ENCODE results near the gene ADORA3.

Gene ADORA3

DNA sequence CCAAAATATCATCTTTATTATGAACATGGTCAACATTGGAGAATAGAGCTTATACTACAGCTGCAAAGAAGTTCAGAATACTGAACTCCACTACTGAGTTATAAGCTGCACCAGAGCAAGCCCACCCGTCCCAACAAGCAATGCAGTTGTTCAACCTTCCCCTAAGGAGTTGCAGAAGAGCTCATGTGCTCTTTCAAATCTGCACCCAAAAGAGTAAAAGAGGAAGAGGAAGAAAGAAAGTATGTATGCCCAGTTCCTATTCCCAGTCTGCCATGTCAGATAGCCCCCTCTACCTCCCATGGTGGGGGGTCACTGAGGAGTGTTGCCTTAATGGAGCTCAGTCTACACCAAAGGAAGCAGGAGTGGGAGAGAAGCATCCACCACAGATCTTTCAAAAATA is 22.8 kb downstream of the ADORA3 start:
- no peak overlapping the region for H4K5ac ChIP-seq (ENCODE audit: low read length)
- H3K56ac ChIP-seq (ENCODE audit: low read length) = no peak overlapping the region
- H2BK15ac ChIP-seq (replicated peaks; ENCODE audit: low read depth) = no peak overlapping the region
- no peak overlapping the region for H2AK5ac ChIP-seq (ENCODE audit: low read length)
- H3K4me3 ChIP-seq (ENCODE audit: low read length) = no peak overlapping the region
- H2BK5ac ChIP-seq (ENCODE audit: low read length) = no peak overlapping the region
- no peak overlapping the region for H2BK120ac ChIP-seq (ENCODE audit: low read depth, low read length)
- no CpG with 5 or more reads among the region's 1 CpG for WGBS (ENCODE audit: extremely low coverage, insufficient coverage, low lambda C conversion rate)
- no peaks in the 10 kb centered on the region for H3K36me3 ChIP-seq (ENCODE audit: control insufficient read depth, insufficient read depth, low read length)
- H3K27me3 ChIP-seq (ENCODE audit: insufficient read depth, low read length, poor library complexity) = no peaks in the 10 kb centered on the region
- H3K79me2 ChIP-seq (ENCODE audit: control insufficient read depth, insufficient read depth, low read length) = no peaks in the 10 kb centered on the region
- H3K23ac ChIP-seq (ENCODE audit: low read length) = no peak overlapping the region
- no peak overlapping the region for H3K4me2 ChIP-seq (ENCODE audit: low read length)
- H3K27ac ChIP-seq (ENCODE audit: low read depth, low read length) = no peak overlapping the region
- no peak for DNase-seq
- no peak overlapping the region for H3K9ac ChIP-seq (ENCODE audit: low read length)
- no peaks in the 10 kb centered on the region for H3K79me1 ChIP-seq (ENCODE audit: low read length)
- no peak overlapping the region for H4K8ac ChIP-seq (ENCODE audit: low read depth, low read length)
- no peak overlapping the region for H3K4ac ChIP-seq (ENCODE audit: low read depth, low read length)
- no peak overlapping the region for H3K18ac ChIP-seq (ENCODE audit: low read length)
- no peaks in the 10 kb centered on the region for H3K4me1 ChIP-seq (ENCODE audit: control insufficient read depth, low read depth, low read length)

DNA sequence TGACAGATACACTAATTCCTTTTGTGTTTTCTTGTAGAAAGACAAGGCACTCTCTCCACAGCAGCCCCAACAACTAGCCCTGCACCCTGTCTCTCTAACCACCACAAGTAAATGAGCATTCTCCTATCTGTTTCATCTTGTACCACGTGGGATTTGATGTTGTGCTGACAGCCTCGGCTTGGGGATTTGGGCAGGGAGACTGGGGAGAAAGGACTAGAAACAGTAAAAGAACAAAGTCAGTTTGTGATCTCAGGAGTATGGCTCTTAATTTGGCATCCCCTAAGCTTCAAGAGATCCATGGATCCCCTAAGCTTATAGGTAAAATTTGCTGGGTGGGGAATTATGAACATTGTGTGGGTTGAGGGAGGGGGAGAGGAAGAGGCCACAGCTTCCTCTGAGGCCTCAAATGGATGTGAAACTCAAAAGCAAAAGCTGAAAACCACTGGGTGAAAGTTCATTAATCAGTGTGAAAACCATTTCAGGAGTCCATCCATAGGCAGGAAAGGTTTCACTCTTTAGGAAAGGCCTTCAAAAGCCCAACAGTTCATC is 26.6 kb downstream of the ADORA3 start:
- Histone ChIP-seq H3K4ac (ENCODE audit: low read depth, low read length) (no peak overlapping the region), H3K27ac (ENCODE audit: low read depth, low read length) (no peak overlapping the region), H2BK5ac (ENCODE audit: low read length) (no peak overlapping the region), H2AK5ac (ENCODE audit: low read length) (no peak overlapping the region), H3K18ac (ENCODE audit: low read length) (no peak overlapping the region), H3K27me3 (ENCODE audit: insufficient read depth, low read length, poor library complexity) (no peaks in the 10 kb centered on the region), H3K4me1 (ENCODE audit: control insufficient read depth, low read depth, low read length) (no peaks in the 10 kb centered on the region), H4K8ac (ENCODE audit: low read depth, low read length) (no peak overlapping the region), H3K23ac (ENCODE audit: low read length) (no peak overlapping the region), H3K79me1 (ENCODE audit: low read length) (no peaks in the 10 kb centered on the region), H3K56ac (ENCODE audit: low read length) (no peak overlapping the region), H3K79me2 (ENCODE audit: control insufficient read depth, insufficient read depth, low read length) (no peaks in the 10 kb centered on the region), H3K4me3 (ENCODE audit: low read length) (no peak overlapping the region), H2BK120ac (ENCODE audit: low read depth, low read length) (no peak overlapping the region), H2BK15ac (replicated peaks; ENCODE audit: low read depth) (no peak overlapping the region), H3K36me3 (ENCODE audit: control insufficient read depth, insufficient read depth, low read length) (no peaks in the 10 kb centered on the region), H3K4me2 (ENCODE audit: low read length) (no peak overlapping the region), H3K9ac (ENCODE audit: low read length) (no peak overlapping the region), H4K5ac (ENCODE audit: low read length) (no peak overlapping the region)
- DNase-seq = no peak
- WGBS (ENCODE audit: extremely low coverage, insufficient coverage, low lambda C conversion rate) = no CpG with 5 or more reads among the region's 2 CpGs

DNA sequence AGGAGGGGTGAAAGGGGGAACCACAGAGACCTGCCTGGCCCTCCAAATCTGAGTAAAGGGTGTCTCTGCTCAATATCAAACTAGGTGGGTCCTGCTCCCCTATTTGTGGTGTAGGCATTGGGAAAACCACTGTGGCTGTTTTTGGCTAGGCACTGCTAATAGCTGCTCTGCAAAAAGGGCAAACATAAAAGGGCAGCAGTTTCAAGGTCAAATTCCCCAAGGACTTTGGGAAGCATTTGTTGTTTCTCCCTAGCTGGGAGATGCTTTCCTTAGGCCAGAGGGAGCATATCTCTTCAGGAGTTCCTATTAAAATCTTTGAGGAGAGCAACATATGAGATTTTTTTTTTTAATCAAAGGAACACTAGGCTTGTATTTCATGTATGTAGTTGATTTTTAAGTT is 27.2 kb downstream of the ADORA3 start:
- no peak overlapping the region for H3K4me2 ChIP-seq (ENCODE audit: low read length)
- no peak overlapping the region for H3K23ac ChIP-seq (ENCODE audit: low read length)
- H2BK15ac ChIP-seq (replicated peaks; ENCODE audit: low read depth) = no peak overlapping the region
- no peak overlapping the region for H2BK120ac ChIP-seq (ENCODE audit: low read depth, low read length)
- no peak overlapping the region for H3K27ac ChIP-seq (ENCODE audit: low read depth, low read length)
- no peak overlapping the region for H3K9ac ChIP-seq (ENCODE audit: low read length)
- no peaks in the 10 kb centered on the region for H3K36me3 ChIP-seq (ENCODE audit: control insufficient read depth, insufficient read depth, low read length)
- H4K5ac ChIP-seq (ENCODE audit: low read length) = no peak overlapping the region
- H2BK5ac ChIP-seq (ENCODE audit: low read length) = no peak overlapping the region
- no peaks in the 10 kb centered on the region for H3K27me3 ChIP-seq (ENCODE audit: insufficient read depth, low read length, poor library complexity)
- H3K4me3 ChIP-seq (ENCODE audit: low read length) = no peak overlapping the region
- DNase-seq = no peak
- no peaks in the 10 kb centered on the region for H3K79me2 ChIP-seq (ENCODE audit: control insufficient read depth, insufficient read depth, low read length)
- no peak overlapping the region for H3K18ac ChIP-seq (ENCODE audit: low read length)
- no peak overlapping the region for H3K4ac ChIP-seq (ENCODE audit: low read depth, low read length)
- H3K4me1 ChIP-seq (ENCODE audit: control insufficient read depth, low read depth, low read length) = no peaks in the 10 kb centered on the region
- no peak overlapping the region for H4K8ac ChIP-seq (ENCODE audit: low read depth, low read length)
- no peak overlapping the region for H2AK5ac ChIP-seq (ENCODE audit: low read length)
- H3K79me1 ChIP-seq (ENCODE audit: low read length) = no peaks in the 10 kb centered on the region
- no peak overlapping the region for H3K56ac ChIP-seq (ENCODE audit: low read length)

DNA sequence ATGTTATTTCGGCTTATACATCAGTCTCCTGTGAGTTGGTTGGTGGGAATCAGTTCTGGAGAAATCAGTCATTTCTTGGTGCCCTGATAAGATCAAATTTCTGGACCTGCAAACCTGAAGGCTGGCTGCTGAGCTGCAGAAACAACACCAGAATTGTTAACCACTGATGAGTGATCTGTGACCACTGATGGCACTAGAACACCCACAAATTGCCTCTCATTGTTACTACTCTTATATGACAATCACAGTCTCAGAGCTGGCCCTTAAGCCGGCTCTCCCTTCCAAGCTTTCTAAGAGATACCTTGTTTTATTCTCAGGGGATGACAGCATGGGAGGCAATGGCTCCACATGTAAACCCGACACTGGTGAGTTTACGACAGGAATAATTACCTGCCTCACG is 27.7 kb downstream of the ADORA3 start:
- no peak overlapping the region for H4K5ac ChIP-seq (ENCODE audit: low read length)
- H3K4me3 ChIP-seq (ENCODE audit: low read length) = no peak overlapping the region
- H3K4me1 ChIP-seq (ENCODE audit: control insufficient read depth, low read depth, low read length) = no peaks in the 10 kb centered on the region
- WGBS (ENCODE audit: extremely low coverage, insufficient coverage, low lambda C conversion rate) = no CpG with 5 or more reads among the region's 5 CpGs
- no peaks in the 10 kb centered on the region for H3K79me1 ChIP-seq (ENCODE audit: low read length)
- no peak overlapping the region for H4K8ac ChIP-seq (ENCODE audit: low read depth, low read length)
- H2AK5ac ChIP-seq (ENCODE audit: low read length) = no peak overlapping the region
- H3K36me3 ChIP-seq (ENCODE audit: control insufficient read depth, insufficient read depth, low read length) = no peaks in the 10 kb centered on the region
- H3K4me2 ChIP-seq (ENCODE audit: low read length) = no peak overlapping the region
- H3K27me3 ChIP-seq (ENCODE audit: insufficient read depth, low read length, poor library complexity) = no peaks in the 10 kb centered on the region
- H3K27ac ChIP-seq (ENCODE audit: low read depth, low read length) = no peak overlapping the region
- no peak overlapping the region for H3K18ac ChIP-seq (ENCODE audit: low read length)
- no peaks in the 10 kb centered on the region for H3K79me2 ChIP-seq (ENCODE audit: control insufficient read depth, insufficient read depth, low read length)
- no peak overlapping the region for H3K23ac ChIP-seq (ENCODE audit: low read length)
- no peak overlapping the region for H2BK120ac ChIP-seq (ENCODE audit: low read depth, low read length)
- no peak overlapping the region for H3K9ac ChIP-seq (ENCODE audit: low read length)
- no peak overlapping the region for H3K4ac ChIP-seq (ENCODE audit: low read depth, low read length)
- no peak overlapping the region for H2BK15ac ChIP-seq (replicated peaks; ENCODE audit: low read depth)
- DNase-seq = no peak
- no peak overlapping the region for H3K56ac ChIP-seq (ENCODE audit: low read length)
- H2BK5ac ChIP-seq (ENCODE audit: low read length) = no peak overlapping the region

DNA sequence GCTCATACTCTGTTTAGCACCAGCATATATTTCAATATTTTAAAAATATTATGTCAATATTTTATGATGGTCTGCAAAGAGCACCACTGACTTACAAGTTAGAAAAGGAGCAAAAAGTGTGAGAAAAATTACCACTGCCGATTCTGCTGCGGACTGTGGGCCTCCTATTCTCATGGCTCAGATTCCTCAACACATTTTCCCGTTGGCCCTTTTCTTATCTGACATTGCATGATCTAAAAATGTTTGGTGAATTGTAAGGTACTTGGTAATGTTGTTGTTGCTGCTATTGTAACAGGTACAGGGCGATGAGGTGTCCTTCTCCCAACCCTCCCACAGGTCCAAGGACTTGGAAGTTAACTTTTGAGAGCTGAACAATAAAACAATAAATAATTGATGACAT is 28.9 kb downstream of the ADORA3 start:
- H3K56ac ChIP-seq (ENCODE audit: low read length) = no peak overlapping the region
- H3K9ac ChIP-seq (ENCODE audit: low read length) = no peak overlapping the region
- H3K4me2 ChIP-seq (ENCODE audit: low read length) = no peak overlapping the region
- H3K27me3 ChIP-seq (ENCODE audit: insufficient read depth, low read length, poor library complexity) = no peaks in the 10 kb centered on the region
- no peak overlapping the region for H2BK15ac ChIP-seq (replicated peaks; ENCODE audit: low read depth)
- no peak for DNase-seq
- no peaks in the 10 kb centered on the region for H3K4me1 ChIP-seq (ENCODE audit: control insufficient read depth, low read depth, low read length)
- no peak overlapping the region for H2AK5ac ChIP-seq (ENCODE audit: low read length)
- no peak overlapping the region for H3K4ac ChIP-seq (ENCODE audit: low read depth, low read length)
- H4K5ac ChIP-seq (ENCODE audit: low read length) = no peak overlapping the region
- H3K79me2 ChIP-seq (ENCODE audit: control insufficient read depth, insufficient read depth, low read length) = no peaks in the 10 kb centered on the region
- H3K27ac ChIP-seq (ENCODE audit: low read depth, low read length) = no peak overlapping the region
- H3K23ac ChIP-seq (ENCODE audit: low read length) = no peak overlapping the region
- no peaks in the 10 kb centered on the region for H3K79me1 ChIP-seq (ENCODE audit: low read length)
- H2BK120ac ChIP-seq (ENCODE audit: low read depth, low read length) = no peak overlapping the region
- H3K4me3 ChIP-seq (ENCODE audit: low read length) = no peak overlapping the region
- H3K18ac ChIP-seq (ENCODE audit: low read length) = no peak overlapping the region
- no peaks in the 10 kb centered on the region for H3K36me3 ChIP-seq (ENCODE audit: control insufficient read depth, insufficient read depth, low read length)
- H4K8ac ChIP-seq (ENCODE audit: low read depth, low read length) = no peak overlapping the region
- H2BK5ac ChIP-seq (ENCODE audit: low read length) = no peak overlapping the region
- WGBS (ENCODE audit: extremely low coverage, insufficient coverage, low lambda C conversion rate) = no CpG with 5 or more reads among the region's 4 CpGs

DNA sequence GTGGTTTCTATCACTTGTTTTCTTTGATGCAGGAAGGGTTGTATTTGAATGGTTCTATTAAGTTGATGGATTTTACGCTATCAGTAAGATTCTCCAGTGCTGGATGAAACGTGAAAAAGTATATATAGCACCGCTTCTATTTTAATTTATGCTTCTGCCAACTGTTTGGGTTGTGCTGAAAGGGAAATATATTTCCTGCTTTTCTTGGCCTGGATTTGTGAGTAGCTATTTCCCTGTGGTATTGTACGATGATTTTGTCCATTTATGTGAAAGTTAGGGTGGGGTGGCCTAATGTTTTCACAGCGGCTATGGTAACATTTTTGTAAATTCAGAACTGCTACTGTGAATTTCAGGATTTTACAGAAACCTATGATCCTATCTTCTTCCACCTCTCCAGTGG is 29.3 kb downstream of the ADORA3 start:
- Histone ChIP-seq H2AK5ac (ENCODE audit: low read length) (no peak overlapping the region), H3K79me2 (ENCODE audit: control insufficient read depth, insufficient read depth, low read length) (no peaks in the 10 kb centered on the region), H2BK15ac (replicated peaks; ENCODE audit: low read depth) (no peak overlapping the region), H3K4me1 (ENCODE audit: control insufficient read depth, low read depth, low read length) (no peaks in the 10 kb centered on the region), H3K56ac (ENCODE audit: low read length) (no peak overlapping the region), H3K4me3 (ENCODE audit: low read length) (no peak overlapping the region), H2BK120ac (ENCODE audit: low read depth, low read length) (no peak overlapping the region), H3K23ac (ENCODE audit: low read length) (no peak overlapping the region), H3K27me3 (ENCODE audit: insufficient read depth, low read length, poor library complexity) (no peaks in the 10 kb centered on the region), H3K36me3 (ENCODE audit: control insufficient read depth, insufficient read depth, low read length) (no peaks in the 10 kb centered on the region), H4K8ac (ENCODE audit: low read depth, low read length) (no peak overlapping the region), H4K5ac (ENCODE audit: low read length) (no peak overlapping the region), H2BK5ac (ENCODE audit: low read length) (no peak overlapping the region), H3K4me2 (ENCODE audit: low read length) (no peak overlapping the region), H3K27ac (ENCODE audit: low read depth, low read length) (no peak overlapping the region), H3K18ac (ENCODE audit: low read length) (no peak overlapping the region), H3K79me1 (ENCODE audit: low read length) (no peaks in the 10 kb centered on the region), H3K4ac (ENCODE audit: low read depth, low read length) (no peak overlapping the region), H3K9ac (ENCODE audit: low read length) (no peak overlapping the region)
- no CpG with 5 or more reads among the region's 5 CpGs for WGBS (ENCODE audit: extremely low coverage, insufficient coverage, low lambda C conversion rate)
- DNase-seq = no peak

All from mesendoderm (in vitro differentiated cells).